Nephron progenitor cell (in vitro differentiated cells): ENCODE measurements around the gene ANKRD6.

Experiments
- DNase-seq: peaks from one replicate; pipeline ENCODE4 v3.0.0; 2021
- H3K27ac Mint-ChIP-seq: 2 replicates; pipeline ENCODE4 v1.8.0; 2021; ENCODE audit warnings: mild to moderate bottlenecking, moderate library complexity, mixed read lengths
- H3K27me3 Mint-ChIP-seq: 2 replicates; pipeline ENCODE4 v1.8.0; 2021; ENCODE audit warnings: mild to moderate bottlenecking, low read depth, mixed read lengths; ENCODE audit not compliant: poor library complexity
- H3K36me3 Mint-ChIP-seq: 2 replicates; pipeline ENCODE4 v1.8.0; 2021; ENCODE audit warnings: low read depth, mixed read lengths
- H3K4me1 Mint-ChIP-seq: 2 replicates; pipeline ENCODE4 v1.8.0; 2021; ENCODE audit warnings: mixed read lengths
- H3K4me3 Mint-ChIP-seq: 2 replicates; pipeline ENCODE4 v1.8.0; 2021; ENCODE audit warnings: mild to moderate bottlenecking, moderate library complexity, mixed read lengths
- H3K9me3 Mint-ChIP-seq: 2 replicates; pipeline ENCODE4 v1.8.0; 2021; ENCODE audit warnings: mild to moderate bottlenecking, moderate library complexity, mixed read lengths
- TF ChIP-seq, protein P1 (sequence below): fragments of 200-600 bp; sonication (generic); IDR thresholded peaks from 2 replicates; pipeline ENCODE4 v1.5.0; 2021; ENCODE audit warnings: antibody characterized with exemption

Gene ANKRD6

DNA sequence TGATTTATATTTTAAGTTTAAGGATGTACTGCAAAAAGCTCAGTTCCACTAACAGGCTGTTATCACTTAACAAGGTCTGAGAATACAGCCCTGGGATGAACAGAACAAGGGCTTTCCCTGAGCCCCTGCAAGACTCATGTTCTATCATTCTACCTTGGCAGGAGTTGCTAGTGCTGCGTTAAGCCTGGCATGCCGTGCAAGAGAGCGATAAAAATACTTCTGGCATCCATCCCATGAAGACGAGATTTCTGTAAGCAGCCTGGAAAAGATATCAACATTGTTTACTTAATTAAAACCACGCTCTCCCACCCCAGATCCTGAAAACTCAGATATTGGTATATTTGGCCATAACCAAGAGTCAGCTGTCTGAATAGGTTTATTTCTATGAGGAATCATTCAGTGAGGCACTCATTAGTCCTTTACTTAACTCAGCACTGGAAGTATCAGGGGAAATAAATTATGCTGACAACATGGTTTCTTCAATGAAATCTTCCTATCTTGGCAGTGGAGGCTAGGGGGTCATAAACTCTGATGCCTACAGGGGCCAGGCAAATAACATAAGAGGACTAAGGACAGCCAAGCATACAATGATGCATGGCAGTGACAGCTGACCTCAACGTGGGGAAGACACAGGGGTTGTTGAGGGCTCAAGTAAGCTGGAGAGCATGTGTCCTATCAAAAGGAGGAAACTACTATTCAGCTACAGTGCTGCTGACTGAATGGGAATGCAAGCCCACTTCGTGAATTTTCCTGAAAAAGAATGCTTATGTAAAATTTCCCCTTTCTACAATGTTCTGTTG is 243.2 kb downstream of the ANKRD6 start:
- H3K27me3 Mint-ChIP-seq, result no peaks in the 10 kb centered on the region
- TF ChIP-seq, protein P1, sequence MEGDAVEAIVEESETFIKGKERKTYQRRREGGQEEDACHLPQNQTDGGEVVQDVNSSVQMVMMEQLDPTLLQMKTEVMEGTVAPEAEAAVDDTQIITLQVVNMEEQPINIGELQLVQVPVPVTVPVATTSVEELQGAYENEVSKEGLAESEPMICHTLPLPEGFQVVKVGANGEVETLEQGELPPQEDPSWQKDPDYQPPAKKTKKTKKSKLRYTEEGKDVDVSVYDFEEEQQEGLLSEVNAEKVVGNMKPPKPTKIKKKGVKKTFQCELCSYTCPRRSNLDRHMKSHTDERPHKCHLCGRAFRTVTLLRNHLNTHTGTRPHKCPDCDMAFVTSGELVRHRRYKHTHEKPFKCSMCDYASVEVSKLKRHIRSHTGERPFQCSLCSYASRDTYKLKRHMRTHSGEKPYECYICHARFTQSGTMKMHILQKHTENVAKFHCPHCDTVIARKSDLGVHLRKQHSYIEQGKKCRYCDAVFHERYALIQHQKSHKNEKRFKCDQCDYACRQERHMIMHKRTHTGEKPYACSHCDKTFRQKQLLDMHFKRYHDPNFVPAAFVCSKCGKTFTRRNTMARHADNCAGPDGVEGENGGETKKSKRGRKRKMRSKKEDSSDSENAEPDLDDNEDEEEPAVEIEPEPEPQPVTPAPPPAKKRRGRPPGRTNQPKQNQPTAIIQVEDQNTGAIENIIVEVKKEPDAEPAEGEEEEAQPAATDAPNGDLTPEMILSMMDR, result no peak
- H3K27ac Mint-ChIP-seq, result no peak overlapping the region
- DNase-seq, result no peak
- no peaks in the 10 kb centered on the region for H3K4me1 Mint-ChIP-seq
- no peaks in the 10 kb centered on the region for H3K9me3 Mint-ChIP-seq
- H3K4me3 Mint-ChIP-seq, result no peak overlapping the region
- peaks cover 66% of the 10 kb centered on the region for H3K36me3 Mint-ChIP-seq

DNA sequence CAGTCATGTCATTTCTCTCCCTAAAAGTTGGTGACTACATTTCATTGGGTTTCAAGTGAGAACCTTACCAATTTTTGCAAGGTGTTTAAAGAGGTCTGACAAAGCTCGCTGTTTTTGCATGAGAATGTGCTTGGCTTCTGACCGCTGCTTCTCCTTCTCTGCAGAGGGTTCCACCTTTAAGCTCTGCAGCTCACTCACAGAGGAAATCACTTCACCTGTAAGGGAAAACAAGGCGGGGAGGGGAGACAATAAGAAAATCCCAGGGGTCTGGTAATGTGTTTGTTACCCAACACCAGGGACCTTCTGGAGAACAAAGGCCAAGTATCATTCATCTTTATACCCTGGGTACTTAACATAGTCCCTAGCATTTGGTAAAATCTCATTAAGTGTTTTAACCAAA is 245.6 kb downstream of the ANKRD6 start:
- Mint-ChIP-seq H3K36me3 (peaks cover 75% of the 10 kb centered on the region), H3K4me1 (no peaks in the 10 kb centered on the region), H3K9me3 (no peaks in the 10 kb centered on the region), H3K4me3 (no peak overlapping the region), H3K27ac (no peak overlapping the region), H3K27me3 (no peaks in the 10 kb centered on the region)
- DNase-seq, result no peak
- TF ChIP-seq, protein P1, result no peak

DNA sequence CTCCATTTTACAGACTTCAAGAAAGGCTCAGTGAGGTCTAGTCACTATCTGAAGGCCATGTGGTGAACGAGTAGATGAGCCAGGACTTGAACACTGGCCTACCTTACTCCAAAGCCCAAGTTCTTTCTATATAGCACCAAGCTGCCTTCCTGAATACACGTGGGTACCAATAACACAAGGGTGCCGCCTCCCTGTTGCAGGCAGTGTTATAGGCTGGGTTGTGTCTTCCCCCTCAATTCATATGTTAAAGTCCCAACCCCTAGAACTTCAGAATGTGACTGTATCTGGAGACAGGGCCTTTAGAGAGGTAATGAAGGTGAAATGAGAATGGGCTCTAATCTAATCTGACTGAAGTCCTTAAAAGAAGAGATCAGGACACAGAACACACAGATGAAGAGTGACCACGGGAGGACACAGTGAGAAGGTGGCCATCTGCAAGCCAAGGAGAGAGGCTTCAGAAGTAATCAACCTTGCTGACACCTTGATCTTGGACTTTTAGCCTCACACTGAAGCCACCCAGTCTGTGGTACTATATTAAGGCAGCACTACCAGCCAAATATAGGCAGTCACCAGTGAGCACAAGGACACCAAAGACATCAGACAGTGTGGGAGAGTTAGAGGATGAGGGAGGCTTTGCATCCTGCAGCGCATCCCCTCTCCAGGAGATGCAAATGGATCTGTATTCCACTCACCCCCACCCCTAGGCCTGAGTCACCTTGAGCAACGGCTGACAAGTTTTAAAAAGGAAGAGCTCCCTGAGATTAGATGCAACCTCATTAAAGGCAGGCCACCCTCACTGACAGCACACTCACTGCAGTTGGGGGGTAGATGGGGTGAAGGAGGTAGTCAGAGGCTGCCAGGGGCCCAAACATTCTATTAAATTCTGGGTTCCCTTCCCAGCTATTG is 246.5 kb downstream of the ANKRD6 start:
- H3K4me3 Mint-ChIP-seq, result no peak overlapping the region
- TF ChIP-seq, protein P1, result no peak
- DNase-seq, result no peak
- H3K27ac Mint-ChIP-seq, result no peak overlapping the region
- H3K36me3 Mint-ChIP-seq, result peaks cover 82% of the 10 kb centered on the region
- no peaks in the 10 kb centered on the region for H3K27me3 Mint-ChIP-seq
- no peaks in the 10 kb centered on the region for H3K9me3 Mint-ChIP-seq
- H3K4me1 Mint-ChIP-seq, result no peaks in the 10 kb centered on the region

DNA sequence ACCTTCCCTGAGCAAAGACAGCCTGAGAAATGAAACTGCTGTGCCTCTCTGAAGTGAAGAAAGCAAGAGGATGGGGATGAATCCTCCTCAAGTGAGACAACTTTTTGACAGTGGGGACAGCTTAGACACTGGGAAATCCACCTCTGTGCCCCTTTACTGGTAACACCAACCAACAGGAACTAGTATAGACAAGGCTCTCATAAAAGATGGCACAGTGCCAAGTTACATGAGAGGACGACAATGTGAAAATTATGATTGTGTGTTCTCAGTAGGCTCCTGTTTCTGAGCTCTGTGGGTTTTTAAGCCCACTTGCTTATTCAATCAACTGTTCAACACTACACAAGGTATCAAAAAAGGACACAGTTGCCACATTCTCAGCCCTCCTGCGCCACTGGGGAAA is 247.2 kb downstream of the ANKRD6 start:
- Mint-ChIP-seq H3K4me3 (no peak overlapping the region), H3K27ac (no peak overlapping the region), H3K36me3 (peaks cover 83% of the 10 kb centered on the region), H3K27me3 (no peaks in the 10 kb centered on the region), H3K9me3 (no peaks in the 10 kb centered on the region), H3K4me1 (no peaks in the 10 kb centered on the region)
- TF ChIP-seq, protein P1, result no peak
- no peak for DNase-seq

DNA sequence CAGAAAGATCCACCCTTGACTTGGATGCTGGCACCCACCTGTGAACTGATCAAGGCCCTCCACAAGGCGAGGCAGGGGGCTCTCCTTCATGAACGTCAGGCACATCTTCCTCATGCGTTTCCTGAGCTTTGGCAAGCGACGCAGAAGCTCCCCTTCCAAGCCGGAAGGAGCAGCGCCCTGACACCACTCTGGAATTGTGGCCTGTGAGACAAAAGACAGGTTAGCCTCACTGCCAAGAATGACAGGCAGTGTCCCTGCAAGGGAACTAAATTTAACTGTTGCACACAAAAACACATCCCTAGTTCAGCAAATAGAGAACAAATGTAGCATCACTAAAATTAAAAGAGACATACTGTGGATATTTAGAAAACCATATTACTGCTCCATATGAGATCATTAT is 247.6 kb downstream of the ANKRD6 start:
- TF ChIP-seq, protein P1, result no peak
- DNase-seq, result no peak
- Mint-ChIP-seq H3K27me3 (no peaks in the 10 kb centered on the region), H3K4me1 (no peaks in the 10 kb centered on the region), H3K4me3 (no peak overlapping the region), H3K36me3 (peaks cover 83% of the 10 kb centered on the region), H3K27ac (no peak overlapping the region), H3K9me3 (no peaks in the 10 kb centered on the region)
